HCT116 (cell line): ENCODE results near the gene DCAF17. TPM values are rescaled to one million over a fixed set of nuclear protein-coding genes. Genes with fewer than 3 reads are reported as not detected.

ENCODE experiments used
- ATAC-seq: fragments of 200-7000 bp; cut with Tn5 transposase; 2 replicates; pipeline ENCODE4 v1.9.1; 2020; ENCODE audit warnings: mild to moderate bottlenecking, moderate library complexity
- BruUV-seq: library from RNA; stranded (reverse); fragments of 400-500 nt; replicated peaks from 2 replicates; lab custom pipeline; 2021; lab: Mats Ljungman, UMichigan
- CTCF ChIA-PET: fragments of 300-600 bp; sonication (Branson Sonifier 250); formaldehyde crosslinking; loops from one replicate; lab custom pipeline; 2021; ENCODE audit warnings: antibody characterized with exemption; lab: Charles Lee
- POLR2A ChIA-PET: fragments of 300-600, 350-600 bp; sonication (Branson Sonifier 250); formaldehyde crosslinking; loops from one replicate; lab custom pipeline; 2021; ENCODE audit warnings: antibody characterized with exemption; lab: Charles Lee
- RAD21 ChIA-PET, 2 experiments: fragments of 300-600 bp; sonication (Branson Sonifier 250); formaldehyde crosslinking; loops; one replicate each; lab custom pipeline; 2023; ENCODE audit warnings: low total read pairs in 2 of 2; ENCODE audit not compliant: uncharacterized antibody in 2 of 2, unreplicated experiment in 2 of 2, low non-redundant PET in 1 of 2; lab: Charles Lee
- DNase-seq: peaks from one replicate; pipeline ENCODE4 v3.0.0-alpha.2; 2010; ENCODE audit warnings: low read depth, low spot score
- H2AFZ ChIP-seq: fragments of 200-600 bp; shearing (Covaris generic), sonication (generic); 2 replicates; pipeline ENCODE4 v1.6.1; 2017; ENCODE audit warnings: low read depth, mixed run types, mixed read lengths, antibody characterized with exemption, low read length; ENCODE audit not compliant: poor library complexity, severe bottlenecking
- H3K27ac ChIP-seq: 2 replicates; pipeline ENCODE4 v1.5.1; 2012; ENCODE audit warnings: low read depth, low read length
- H3K27me3 ChIP-seq: fragments of 200-600 bp; sonication (generic); 2 replicates; pipeline ENCODE4 v1.6.1; 2016; ENCODE audit warnings: mixed run types, low read length, mixed read lengths; ENCODE audit not compliant: insufficient read depth
- H3K36me3 ChIP-seq, 2 experiments: fragments of 200-500 bp in 1 of 2; fragments of 200-600 bp in 1 of 2; sonication (Bioruptor generic) in 1 of 2; sonication (generic) in 1 of 2; 2 replicates each; pipeline versions ENCODE4 v1.5.1 to v1.6.1; 2014 to 2016; ENCODE audit warnings: low read length in 2 of 2, inconsistent platforms in 1 of 2, mixed read lengths in 1 of 2, mixed run types in 1 of 2; ENCODE audit not compliant: insufficient read depth in 2 of 2, control insufficient read depth in 1 of 2
- H3K4me1 ChIP-seq, 2 experiments: fragments of 200-600 bp in 1 of 2; sonication (generic) in 1 of 2; 2 replicates each; pipeline versions ENCODE4 v1.5.1 to v1.6.1; 2012 to 2017; ENCODE audit warnings: low read length in 2 of 2, inconsistent platforms in 1 of 2, mild to moderate bottlenecking in 1 of 2, mixed read lengths in 1 of 2, mixed run types in 1 of 2, moderate library complexity in 1 of 2; ENCODE audit not compliant: insufficient read depth in 2 of 2, control insufficient read depth in 1 of 2
- H3K4me2 ChIP-seq: fragments of 200-600 bp; sonication (generic); 2 replicates; pipeline ENCODE4 v1.6.1; 2017; ENCODE audit warnings: mixed run types, low read length, mixed read lengths
- H3K4me3 ChIP-seq, 2 experiments: fragments of 200-600 bp in 1 of 2; sonication (generic) in 1 of 2; replicated peaks in 1 of 2; 2 replicates each; pipeline ENCODE4 v1.5.1; 2011 to 2016; ENCODE audit warnings: low read length in 2 of 2, control low read depth in 1 of 2, low read depth in 1 of 2, mild to moderate bottlenecking in 1 of 2, mixed read lengths in 1 of 2, mixed run types in 1 of 2
- H3K79me2 ChIP-seq: fragments of 200-600 bp; sonication (generic); 2 replicates; pipeline ENCODE4 v1.6.1; 2017; ENCODE audit warnings: mild to moderate bottlenecking, mixed run types, low read length, moderate library complexity, mixed read lengths; ENCODE audit not compliant: insufficient read depth
- H3K9ac ChIP-seq: fragments of 200-600 bp; sonication (generic); 2 replicates; pipeline ENCODE4 v1.6.1; 2016; ENCODE audit warnings: low read length, mixed read lengths
- H3K9me2 ChIP-seq: fragments of 200-600 bp; sonication (generic), shearing (Covaris generic); 2 replicates; pipeline ENCODE4 v1.6.1; 2017; ENCODE audit warnings: mixed run types, mild to moderate bottlenecking, moderate library complexity; ENCODE audit not compliant: insufficient read depth
- H3K9me3 ChIP-seq, 2 experiments: fragments of 200-500 bp in 1 of 2; fragments of 200-600 bp in 1 of 2; sonication (Bioruptor generic) in 1 of 2; sonication (generic) in 1 of 2; 2 replicates each; pipeline ENCODE4 v1.6.1; 2014 to 2017; ENCODE audit warnings: low read length in 2 of 2, mixed read lengths in 2 of 2, inconsistent platforms in 1 of 2, low read depth in 1 of 2, mild to moderate bottlenecking in 1 of 2, mixed run types in 1 of 2, moderate library complexity in 1 of 2; ENCODE audit not compliant: control insufficient read depth in 1 of 2, insufficient read depth in 1 of 2
- H4K20me1 ChIP-seq: fragments of 200-600 bp; sonication (generic), shearing (Covaris generic); 2 replicates; pipeline ENCODE4 v1.6.1; 2017; ENCODE audit warnings: mixed run types, mild to moderate bottlenecking, moderate library complexity; ENCODE audit not compliant: insufficient read depth
- ATF3 ChIP-seq: IDR thresholded peaks from 2 replicates; pipeline ENCODE4 v1.6.1; 2012
- CEBPB ChIP-seq: IDR thresholded peaks from 2 replicates; pipeline ENCODE4 v1.6.1; 2012; ENCODE audit warnings: low read depth
- CTCF ChIP-seq, 3 experiments: fragments of 200-600 bp in 1 of 3; sonication (generic) in 1 of 3; IDR thresholded peaks in 2 of 3; conservative IDR thresholded peaks in 1 of 3; 2 replicates each; pipeline ENCODE4 v1.5.1; 2012 to 2017; ENCODE audit warnings: low read depth in 2 of 3, low read length in 2 of 3, antibody characterized with exemption in 1 of 3, borderline replicate concordance in 1 of 3, control low read depth in 1 of 3, mild to moderate bottlenecking in 1 of 3, mixed read lengths in 1 of 3, mixed run types in 1 of 3, moderate library complexity in 1 of 3; ENCODE audit not compliant: insufficient read depth in 1 of 3
- EGR1 ChIP-seq: IDR thresholded peaks from 2 replicates; pipeline ENCODE4 v1.6.1; 2012; ENCODE audit warnings: low read depth
- EZH2phosphoT487 ChIP-seq: fragments of 200-600 bp; IDR thresholded peaks from 2 replicates; pipeline ENCODE4 v1.6.1; 2018; ENCODE audit warnings: antibody characterized with exemption, borderline replicate concordance
- FOSL1 ChIP-seq: IDR thresholded peaks from 2 replicates; pipeline ENCODE4 v1.6.1; 2012; ENCODE audit warnings: low read depth
- JUND ChIP-seq: IDR thresholded peaks from 2 replicates; pipeline ENCODE4 v1.6.1; 2012
- POLR2A ChIP-seq: IDR thresholded peaks from 2 replicates; pipeline ENCODE4 v1.7.0; 2011; ENCODE audit warnings: borderline replicate concordance; ENCODE audit not compliant: insufficient read depth, insufficient read length; ENCODE audit errors: extremely low read depth
- POLR2AphosphoS5 ChIP-seq: IDR thresholded peaks from 2 replicates; pipeline ENCODE4 v1.6.1; 2011; ENCODE audit warnings: mild to moderate bottlenecking, low read depth, low read length, moderate library complexity
- REST ChIP-seq: IDR thresholded peaks from 2 replicates; pipeline ENCODE4 v1.6.1; 2012; ENCODE audit warnings: low read depth
- SIN3A ChIP-seq: IDR thresholded peaks from 2 replicates; pipeline ENCODE4 v1.6.1; 2012; ENCODE audit warnings: low read depth
- ZBTB33 ChIP-seq: IDR thresholded peaks from 2 replicates; pipeline ENCODE4 v1.6.1; 2011; ENCODE audit warnings: mild to moderate bottlenecking, low read length, moderate library complexity; ENCODE audit not compliant: insufficient replicate concordance; ENCODE audit errors: extremely low read depth
- ZNF274 ChIP-seq: fragments of 200-500 bp; sonication (Bioruptor generic); IDR thresholded peaks from 2 replicates; pipeline ENCODE4 v1.6.1; 2014; ENCODE audit warnings: mild to moderate bottlenecking, low read depth, low read length, inconsistent platforms
- intact Hi-C: fragments of 100-400 bp; cut with micrococcal nuclease; formaldehyde crosslinking; loops from 2 replicates; pipeline ENCODE4 v1.10.0; 2022
- total RNA-seq: library from RNA; stranded (reverse); gene quantifications from one replicate; pipeline ENCODE4 v1.2.1, GENCODE V29; 2021; ENCODE audit not compliant: unreplicated experiment

Gene DCAF17
- total RNA-seq, 1 experiment from 2014 or later, result 17.7 TPM

DNA sequence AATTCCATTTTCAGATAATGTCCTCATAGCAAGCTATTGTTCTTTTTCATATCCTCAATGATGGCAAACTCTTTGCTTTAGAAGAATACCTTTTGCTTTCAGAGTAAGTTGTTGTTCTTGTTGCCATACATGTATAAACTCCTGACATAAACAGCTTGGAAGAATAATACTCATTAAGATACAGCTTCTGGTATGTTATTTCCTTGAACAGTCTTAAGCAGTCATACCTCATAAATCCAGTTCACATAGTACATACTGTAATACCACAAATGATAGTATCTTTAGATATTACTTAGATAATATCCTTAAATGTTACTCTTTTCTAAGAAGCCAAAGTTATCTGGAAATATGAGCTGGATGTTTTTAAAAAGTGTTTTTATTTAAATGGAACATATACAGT, 23.4 kb upstream of the DCAF17 start (continued):
- TF ChIP-seq JUND, result no peak
- TF ChIP-seq CTCF (IDR thresholded peaks at IDR 0.05 in 2 of 3, conservative IDR thresholded peaks at IDR 0.05 in 1 of 3; ENCODE audit: borderline replicate concordance in 1 of 3, insufficient read depth in 1 of 3, low read depth in 2 of 3, low read length in 2 of 3), result no peak
- TF ChIP-seq POLR2A, result no peak
- no peak for TF ChIP-seq SIN3A
- no peak for TF ChIP-seq EGR1
- TF ChIP-seq, all 23 proteins: peak for 0

DNA sequence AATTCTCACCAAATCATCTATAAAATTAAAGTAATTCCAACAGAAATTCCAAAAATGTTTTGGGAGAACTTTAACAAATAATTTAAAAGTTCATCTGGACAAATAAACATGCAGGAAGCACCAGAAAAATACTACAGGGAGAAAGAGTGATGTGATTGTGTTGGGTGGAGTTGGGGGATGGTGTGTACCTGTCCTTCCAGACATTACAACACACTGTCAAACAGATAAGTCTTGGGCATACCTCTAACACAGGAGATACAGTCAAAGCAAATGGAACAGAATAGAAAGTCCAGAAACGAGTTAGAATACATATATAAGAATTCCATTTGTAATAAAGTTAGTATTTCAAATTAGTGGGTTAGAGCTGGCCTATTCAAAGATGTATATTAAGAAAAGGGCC, 22.8 kb upstream of the DCAF17 start:
- intact Hi-C loops, result no loop called here
- no peak for DNase-seq
- Histone ChIP-seq H4K20me1 (no peaks in the 10 kb centered on the region; the same call in 1 of the 2 replicates), H3K36me3 (no peaks in the 10 kb centered on the region), H3K27me3 (no peaks in the 10 kb centered on the region), H3K9ac (no peak overlapping the region), H3K27ac (no peak overlapping the region), H3K4me2 (no peak overlapping the region), H3K79me2 (peaks cover 91% of the 10 kb centered on the region), H2AFZ (no peak overlapping the region), H3K4me3 (no peak overlapping the region), H3K4me1 (no peaks in the 10 kb centered on the region; a peak in 1 of 4 replicates), H3K9me2 (no peaks in the 10 kb centered on the region), H3K9me3 (no peaks in the 10 kb centered on the region)
- BruUV-seq, result no TSS peak
- ChIA-PET POLR2A (no interaction called here), CTCF (no interaction called here), RAD21 (no interaction called here)
- ATAC-seq, result no peak
- TF ChIP-seq POLR2A (no peak), REST (no peak), CTCF (IDR thresholded peaks at IDR 0.05 in 2 of 3, conservative IDR thresholded peaks at IDR 0.05 in 1 of 3; ENCODE audit: borderline replicate concordance in 1 of 3, insufficient read depth in 1 of 3, low read depth in 2 of 3, low read length in 2 of 3) (no peak), EZH2phosphoT487 (no peak), FOSL1 (no peak), SIN3A (no peak), ZBTB33 (no peak), ZNF274 (no peak), CEBPB (no peak), EGR1 (no peak), POLR2AphosphoS5 (no peak), JUND (no peak), ATF3 (no peak)
